MM.1S (cell line): ENCODE data around the gene CCNYL1.

Experiments used
- DNase-seq: peaks from one replicate; pipeline ENCODE4 v3.0.0-alpha.2; 2015
- H2AFZ ChIP-seq: fragments of 300-600 bp; sonication (generic); 2 replicates; pipeline ENCODE4 v1.6.0; 2016; ENCODE audit warnings: antibody characterized with exemption, low read length
- H3F3A ChIP-seq: fragments of 300-600 bp; sonication (generic); 2 replicates; pipeline ENCODE4 v1.6.1; 2016; ENCODE audit warnings: mild to moderate bottlenecking, antibody characterized with exemption, low read length, moderate library complexity, mixed read lengths; ENCODE audit not compliant: insufficient read depth
- H3K27ac ChIP-seq: fragments of 300-600 bp; sonication (generic); 2 replicates; pipeline ENCODE4 v1.5.1; 2016; ENCODE audit warnings: mild to moderate bottlenecking, low read length
- H3K27me3 ChIP-seq: fragments of 300-600 bp; sonication (generic); replicated peaks from 2 replicates; pipeline ENCODE4 v1.6.0; 2016; ENCODE audit warnings: low read length; ENCODE audit not compliant: insufficient read depth
- H3K36me3 ChIP-seq: fragments of 300-600 bp; sonication (generic); replicated peaks from 2 replicates; pipeline ENCODE4 v1.6.1; 2016; ENCODE audit warnings: mild to moderate bottlenecking, low read length, mixed read lengths; ENCODE audit not compliant: insufficient read depth
- H3K4me1 ChIP-seq: fragments of 300-600 bp; sonication (generic); 2 replicates; pipeline ENCODE4 v1.6.1; 2016; ENCODE audit warnings: low read length, mixed read lengths
- H3K4me2 ChIP-seq: fragments of 300-600 bp; sonication (generic); 2 replicates; pipeline ENCODE4 v1.6.0; 2016; ENCODE audit warnings: low read depth, low read length
- H3K4me3 ChIP-seq: fragments of 300-600 bp; sonication (generic); 2 replicates; pipeline ENCODE4 v1.5.1; 2016; ENCODE audit warnings: low read length, mixed read lengths
- H3K79me2 ChIP-seq: fragments of 300-600 bp; sonication (generic); 2 replicates; pipeline ENCODE4 v1.6.1; 2016; ENCODE audit warnings: mixed run types, low read length, mixed read lengths
- H3K9ac ChIP-seq: fragments of 300-600 bp; sonication (generic); 2 replicates; pipeline ENCODE4 v1.6.1; 2016; ENCODE audit warnings: low read length, mixed read lengths
- H3K9me2 ChIP-seq: fragments of 300-600 bp; sonication (generic); replicated peaks from 2 replicates; pipeline ENCODE4 v1.6.1; 2016; ENCODE audit warnings: mild to moderate bottlenecking, low read length, mixed read lengths; ENCODE audit not compliant: insufficient read depth
- H3K9me3 ChIP-seq: fragments of 300-600 bp; sonication (generic); replicated peaks from 2 replicates; pipeline ENCODE4 v1.6.1; 2016; ENCODE audit warnings: mild to moderate bottlenecking, low read length, mixed read lengths; ENCODE audit not compliant: insufficient read depth
- H4K20me1 ChIP-seq: fragments of 300-600 bp; sonication (generic); 2 replicates; pipeline ENCODE4 v1.6.1; 2016; ENCODE audit warnings: mild to moderate bottlenecking, low read length, moderate library complexity, mixed read lengths; ENCODE audit not compliant: insufficient read depth
- EZH2 ChIP-seq: fragments of 300-600 bp; sonication (generic); optimal IDR thresholded peaks from 2 replicates; pipeline ENCODE3; 2017; ENCODE audit warnings: low read depth, mild to moderate bottlenecking, antibody characterized with exemption, low read length, mixed read lengths
- EZH2phosphoT487 ChIP-seq: fragments of 300-600 bp; sonication (generic); IDR thresholded peaks from 2 replicates; pipeline ENCODE4 v1.6.1; 2018; ENCODE audit warnings: antibody characterized with exemption, low read length
- TF ChIP-seq, protein P1 (sequence below): fragments of 300-600 bp; sonication (generic); IDR thresholded peaks from 2 replicates; pipeline ENCODE4 v1.5.1; 2016; ENCODE audit warnings: antibody characterized with exemption, low read length, mixed read lengths

The CCNYL1 gene

DNA sequence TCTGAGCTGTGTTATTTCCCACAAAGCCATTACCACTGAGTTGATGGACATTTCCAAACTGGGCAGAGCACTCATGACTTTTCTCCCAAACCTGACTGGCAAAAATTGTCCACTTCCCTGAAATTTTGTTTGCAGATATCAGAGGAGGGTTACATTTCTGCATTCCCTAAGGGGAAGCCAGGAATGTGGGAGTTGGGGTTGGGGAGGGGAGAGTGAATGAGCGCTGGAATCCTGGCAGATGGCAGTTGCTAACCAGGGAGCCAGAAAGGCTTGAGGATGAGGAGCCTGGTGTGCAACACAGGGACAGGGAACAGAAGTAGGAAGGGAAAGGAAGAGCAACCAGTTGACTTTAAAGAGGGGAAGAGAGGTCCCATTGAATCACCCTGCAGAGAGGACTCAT lies 14.0 kb upstream of the CCNYL1 start:
- H3K27me3 ChIP-seq: no peaks in the 10 kb centered on the region
- H3K9me3 ChIP-seq: no peaks in the 10 kb centered on the region
- no peaks in the 10 kb centered on the region for H3K9me2 ChIP-seq
- no peak overlapping the region for H3K4me3 ChIP-seq
- H3K36me3 ChIP-seq: no peaks in the 10 kb centered on the region
- H3K4me1 ChIP-seq: no peaks in the 10 kb centered on the region
- TF ChIP-seq EZH2phosphoT487 (no peak), EZH2 (no peak)
- TF ChIP-seq, protein P1, sequence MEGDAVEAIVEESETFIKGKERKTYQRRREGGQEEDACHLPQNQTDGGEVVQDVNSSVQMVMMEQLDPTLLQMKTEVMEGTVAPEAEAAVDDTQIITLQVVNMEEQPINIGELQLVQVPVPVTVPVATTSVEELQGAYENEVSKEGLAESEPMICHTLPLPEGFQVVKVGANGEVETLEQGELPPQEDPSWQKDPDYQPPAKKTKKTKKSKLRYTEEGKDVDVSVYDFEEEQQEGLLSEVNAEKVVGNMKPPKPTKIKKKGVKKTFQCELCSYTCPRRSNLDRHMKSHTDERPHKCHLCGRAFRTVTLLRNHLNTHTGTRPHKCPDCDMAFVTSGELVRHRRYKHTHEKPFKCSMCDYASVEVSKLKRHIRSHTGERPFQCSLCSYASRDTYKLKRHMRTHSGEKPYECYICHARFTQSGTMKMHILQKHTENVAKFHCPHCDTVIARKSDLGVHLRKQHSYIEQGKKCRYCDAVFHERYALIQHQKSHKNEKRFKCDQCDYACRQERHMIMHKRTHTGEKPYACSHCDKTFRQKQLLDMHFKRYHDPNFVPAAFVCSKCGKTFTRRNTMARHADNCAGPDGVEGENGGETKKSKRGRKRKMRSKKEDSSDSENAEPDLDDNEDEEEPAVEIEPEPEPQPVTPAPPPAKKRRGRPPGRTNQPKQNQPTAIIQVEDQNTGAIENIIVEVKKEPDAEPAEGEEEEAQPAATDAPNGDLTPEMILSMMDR: no peak
- no peaks in the 10 kb centered on the region for H4K20me1 ChIP-seq
- no peak for DNase-seq
- H3K9ac ChIP-seq: no peak overlapping the region
- H3K79me2 ChIP-seq: no peaks in the 10 kb centered on the region
- H2AFZ ChIP-seq: no peak overlapping the region
- H3K4me2 ChIP-seq: no peak overlapping the region
- H3K27ac ChIP-seq: no peak overlapping the region
- no peaks in the 10 kb centered on the region for H3F3A ChIP-seq

DNA sequence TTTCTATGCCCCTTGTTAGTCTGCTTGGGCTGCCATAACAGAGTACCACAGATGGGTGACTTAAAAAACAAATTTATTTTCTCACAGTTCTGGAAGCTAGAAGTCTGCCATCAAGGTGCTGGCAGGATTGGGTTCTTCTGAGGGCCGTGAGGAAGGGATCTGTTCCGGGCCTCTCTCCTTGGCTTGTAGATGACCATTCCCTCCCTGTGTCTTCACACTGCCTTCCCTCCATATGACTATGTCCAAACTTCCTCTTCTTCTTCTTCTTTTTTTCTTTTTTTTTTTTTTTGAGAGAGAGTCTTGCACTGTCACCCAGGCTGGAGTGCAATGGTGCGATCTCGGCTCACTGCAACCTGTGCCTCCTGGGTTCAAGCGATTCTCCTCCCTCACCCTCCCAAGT lies 13.1 kb upstream of the CCNYL1 start:
- Histone ChIP-seq H3K36me3 (no peaks in the 10 kb centered on the region), H2AFZ (no peak overlapping the region), H3K4me2 (no peak overlapping the region), H3K27ac (no peak overlapping the region), H3K9me3 (no peaks in the 10 kb centered on the region), H3K9ac (no peak overlapping the region), H3K4me1 (no peaks in the 10 kb centered on the region), H3K79me2 (no peaks in the 10 kb centered on the region), H4K20me1 (no peaks in the 10 kb centered on the region), H3K27me3 (no peaks in the 10 kb centered on the region), H3F3A (no peaks in the 10 kb centered on the region), H3K9me2 (no peaks in the 10 kb centered on the region), H3K4me3 (no peak overlapping the region)
- TF ChIP-seq, protein P1: no peak
- TF ChIP-seq EZH2: no peak
- TF ChIP-seq EZH2phosphoT487: no peak
- no peak for DNase-seq

DNA sequence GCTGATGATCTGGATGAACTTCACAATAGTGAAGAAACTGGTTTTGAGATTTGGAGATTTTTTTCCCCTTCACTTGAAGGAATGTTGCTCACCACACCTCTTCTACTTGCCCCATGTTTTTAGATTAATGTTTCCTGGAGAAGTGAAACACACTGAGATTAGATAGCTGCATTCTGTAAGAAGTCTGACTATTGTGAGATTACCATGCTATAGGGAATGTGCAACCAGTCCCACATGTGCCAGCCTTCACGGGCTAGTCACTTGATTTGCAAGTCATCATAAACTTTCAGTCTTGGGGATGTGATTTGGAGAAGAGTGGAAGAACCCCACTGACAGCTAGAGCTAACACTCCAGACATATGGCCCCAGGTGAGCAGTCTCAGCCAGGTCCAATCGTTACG lies 7.4 kb upstream of the CCNYL1 start:
- no peak for DNase-seq
- Histone ChIP-seq H3K4me1 (peaks cover 16% of the 10 kb centered on the region), H3K27me3 (no peaks in the 10 kb centered on the region), H3K4me2 (no peak overlapping the region), H3K9me3 (no peaks in the 10 kb centered on the region), H3K36me3 (no peaks in the 10 kb centered on the region), H3F3A (no peaks in the 10 kb centered on the region), H3K9ac (no peak overlapping the region), H3K9me2 (no peaks in the 10 kb centered on the region), H3K4me3 (no peak overlapping the region), H3K79me2 (no peaks in the 10 kb centered on the region), H4K20me1 (no peaks in the 10 kb centered on the region), H2AFZ (no peak overlapping the region), H3K27ac (no peak overlapping the region)
- TF ChIP-seq, protein P1: no peak

DNA sequence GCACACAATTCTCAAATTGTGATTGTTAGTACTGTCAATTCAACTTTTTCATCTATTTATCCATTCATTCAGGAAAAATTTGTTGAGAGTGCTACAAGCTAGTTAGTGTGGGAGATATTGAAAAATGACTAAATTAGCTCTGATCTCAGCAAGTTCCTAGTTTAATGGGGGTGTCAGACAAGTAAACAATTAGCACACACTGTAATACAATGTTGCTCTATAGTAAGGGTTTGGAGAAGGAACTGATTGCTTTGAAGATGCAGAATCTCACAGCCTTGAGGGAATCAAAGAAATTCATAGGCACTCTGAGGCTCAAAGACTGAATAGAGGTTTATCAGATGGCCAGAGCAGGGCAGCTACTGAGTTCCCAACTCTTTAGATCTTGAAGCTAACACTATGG lies 6.8 kb upstream of the CCNYL1 start:
- H2AFZ ChIP-seq: no peak overlapping the region
- no peaks in the 10 kb centered on the region for H3F3A ChIP-seq
- H3K4me2 ChIP-seq: no peak overlapping the region
- H3K27me3 ChIP-seq: no peaks in the 10 kb centered on the region
- no peak overlapping the region for H3K27ac ChIP-seq
- no peaks in the 10 kb centered on the region for H3K36me3 ChIP-seq
- H3K9me2 ChIP-seq: no peaks in the 10 kb centered on the region
- no peaks in the 10 kb centered on the region for H4K20me1 ChIP-seq
- peaks cover 16% of the 10 kb centered on the region for H3K4me1 ChIP-seq
- no peak overlapping the region for H3K4me3 ChIP-seq
- H3K9me3 ChIP-seq: no peaks in the 10 kb centered on the region
- TF ChIP-seq, protein P1: no peak
- TF ChIP-seq EZH2: no peak
- no peak for TF ChIP-seq EZH2phosphoT487
- no peak for DNase-seq
- H3K9ac ChIP-seq: no peak overlapping the region
- no peaks in the 10 kb centered on the region for H3K79me2 ChIP-seq
